Gastrocnemius medialis (tissue), 4 donors: ENCODE measurements around the gene SND1.

Source experiments
- CTCF ChIP-seq, 5 experiments: fragments of 450-650 bp in 3 of 5; fragments of 200-600 bp in 2 of 5; sonication (generic) in 2 of 5; IDR thresholded peaks in 4 of 5; conservative IDR thresholded peaks in 1 of 5; 1 replicate in 4 of 5; 2 replicates in 1 of 5; pipeline ENCODE4 v1.5.1; 2016 to 2019; ENCODE audit warnings: antibody characterized with exemption in 5 of 5, mild to moderate bottlenecking in 3 of 5, moderate library complexity in 3 of 5
- POLR2A ChIP-seq, 2 donors: fragments of 450-650 bp; IDR thresholded peaks; one replicate each; pipeline ENCODE4 v1.6.1; 2017; ENCODE audit warnings: antibody characterized with exemption in 2 of 2, mild to moderate bottlenecking in 2 of 2, moderate library complexity in 2 of 2

GRCh38 chr7:127818306-127818705, 166.3 kb downstream of the SND1 start:
- TF ChIP-seq CTCF (IDR thresholded peaks at IDR 0.05 in 4 of 5, conservative IDR thresholded peaks at IDR 0.05 in 1 of 5) (no peak), POLR2A (IDR thresholded peaks at IDR 0.05) (no peak)
